Uterus (tissue), 4 donors: Measurements from ENCODE around the gene UVRAG. TPM values are rescaled to one million over a fixed set of nuclear protein-coding genes. Genes with fewer than 3 reads are reported as not detected.

Source experiments
- DNase-seq, 2 donors: peaks; one replicate each; pipeline ENCODE4 v3.0.0-alpha.2; 2019 to 2020
- H3K27ac ChIP-seq, 2 donors: fragments of 200-600 bp; sonication (generic); 1 replicate in 1 of 2; 2 replicates in 1 of 2; pipeline ENCODE4 v1.5.1; 2016 to 2018
- H3K27me3 ChIP-seq, 2 donors: fragments of 200-600 bp; sonication (generic); one replicate each; pipeline ENCODE4 v1.5.1; 2018 to 2019; ENCODE audit warnings: control low read depth in 1 of 2
- H3K36me3 ChIP-seq, 2 donors: fragments of 200-600 bp; sonication (generic); one replicate each; pipeline ENCODE4 v1.5.1; 2019; ENCODE audit warnings: control low read depth in 1 of 2
- H3K4me1 ChIP-seq, 2 donors: fragments of 200-600 bp; sonication (generic); one replicate each; pipeline ENCODE4 v1.5.1; 2018 to 2019; ENCODE audit warnings: control low read depth in 1 of 2
- H3K4me3 ChIP-seq, 2 donors: fragments of 200-600 bp; sonication (generic); 1 replicate in 1 of 2; 2 replicates in 1 of 2; pipeline ENCODE4 v1.5.1; 2018 to 2019; ENCODE audit warnings: mild to moderate bottlenecking in 1 of 2
- H3K9me3 ChIP-seq, 2 donors: fragments of 200-600 bp; sonication (generic); one replicate each; pipeline ENCODE4 v1.5.1; 2019; ENCODE audit warnings: control low read depth in 1 of 2
- POLR2A ChIP-seq, 2 donors: fragments of 450-650 bp; IDR thresholded peaks; one replicate each; pipeline ENCODE4 v1.6.1; 2016; ENCODE audit warnings: antibody characterized with exemption in 2 of 2, mild to moderate bottlenecking in 1 of 2, moderate library complexity in 1 of 2
- intact Hi-C: fragments of 100-400 bp; cut with DNase I; formaldehyde crosslinking; loops from one replicate; pipeline ENCODE4 v1.15.1; 2023; ENCODE audit warnings: low total_unique reads
- total RNA-seq, 4 donors: library from RNA; depleted of rRNA in 3 of 4; stranded (reverse); fragments of >200 nt in 3 of 4; gene quantifications; one replicate each; pipeline versions ENCODE4 v1.1.0 to v1.2.4, GENCODE V29; 2014 to 2023
- TF ChIP-seq, protein P1 (sequence below), 4 experiments: fragments of 200-600 bp in 2 of 4; fragments of 450-650 bp in 2 of 4; sonication (generic) in 2 of 4; IDR thresholded peaks; one replicate each; pipeline ENCODE4 v1.5.1; 2016 to 2019; ENCODE audit warnings: antibody characterized with exemption in 4 of 4, mild to moderate bottlenecking in 2 of 4, moderate library complexity in 1 of 4
- donor health status: DM: yes; HTN: yes; CAD: no.

The UVRAG gene
- total RNA-seq, 4 donors from 2014 or later: 14.9 to 42.9 (median 26.4) TPM

DNA sequence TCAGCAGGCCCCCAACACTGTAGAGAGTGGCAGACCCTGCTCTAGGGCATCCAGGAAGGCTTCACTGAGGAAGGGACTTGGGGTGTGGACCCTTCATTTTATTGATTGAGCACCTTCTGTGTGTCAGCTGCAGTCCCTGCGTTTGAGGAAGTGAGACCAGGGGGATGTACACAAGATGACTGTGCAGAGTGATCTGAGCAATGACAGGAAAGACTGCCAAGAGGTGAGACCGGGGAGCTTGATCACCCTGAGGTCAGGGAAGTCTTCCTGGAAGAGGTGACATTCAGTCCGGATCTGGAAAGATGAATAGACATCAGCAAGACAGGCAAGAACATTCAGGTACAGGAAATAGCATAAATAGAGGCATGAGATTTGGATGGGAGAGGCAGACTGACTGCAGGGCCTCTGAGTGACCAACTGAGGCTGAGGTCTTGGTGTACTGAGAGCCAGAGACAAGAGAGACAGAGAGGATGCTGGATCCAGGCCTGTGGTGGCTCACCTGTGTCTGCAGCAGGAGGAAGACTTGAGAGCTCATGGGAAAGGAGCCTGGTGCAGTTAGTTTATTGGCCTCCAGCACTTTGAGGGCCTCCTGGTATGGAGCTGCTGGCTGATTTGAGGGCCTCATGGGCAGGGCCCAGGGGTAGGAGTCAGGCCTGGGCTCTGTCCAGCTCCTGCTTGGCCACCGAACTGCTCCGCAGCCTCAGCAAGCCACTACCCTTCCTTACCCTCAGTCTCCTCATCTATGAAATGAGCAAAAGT, 41.2 kb upstream of the UVRAG start:
- H3K36me3 ChIP-seq: no peaks in the 10 kb centered on the region
- H3K27ac ChIP-seq: no peak overlapping the region
- TF ChIP-seq POLR2A (IDR thresholded peaks at IDR 0.05): no peak
- TF ChIP-seq, protein P1, sequence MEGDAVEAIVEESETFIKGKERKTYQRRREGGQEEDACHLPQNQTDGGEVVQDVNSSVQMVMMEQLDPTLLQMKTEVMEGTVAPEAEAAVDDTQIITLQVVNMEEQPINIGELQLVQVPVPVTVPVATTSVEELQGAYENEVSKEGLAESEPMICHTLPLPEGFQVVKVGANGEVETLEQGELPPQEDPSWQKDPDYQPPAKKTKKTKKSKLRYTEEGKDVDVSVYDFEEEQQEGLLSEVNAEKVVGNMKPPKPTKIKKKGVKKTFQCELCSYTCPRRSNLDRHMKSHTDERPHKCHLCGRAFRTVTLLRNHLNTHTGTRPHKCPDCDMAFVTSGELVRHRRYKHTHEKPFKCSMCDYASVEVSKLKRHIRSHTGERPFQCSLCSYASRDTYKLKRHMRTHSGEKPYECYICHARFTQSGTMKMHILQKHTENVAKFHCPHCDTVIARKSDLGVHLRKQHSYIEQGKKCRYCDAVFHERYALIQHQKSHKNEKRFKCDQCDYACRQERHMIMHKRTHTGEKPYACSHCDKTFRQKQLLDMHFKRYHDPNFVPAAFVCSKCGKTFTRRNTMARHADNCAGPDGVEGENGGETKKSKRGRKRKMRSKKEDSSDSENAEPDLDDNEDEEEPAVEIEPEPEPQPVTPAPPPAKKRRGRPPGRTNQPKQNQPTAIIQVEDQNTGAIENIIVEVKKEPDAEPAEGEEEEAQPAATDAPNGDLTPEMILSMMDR (IDR thresholded peaks at IDR 0.05): no peak
- no peak overlapping the region for H3K4me3 ChIP-seq
- H3K9me3 ChIP-seq: no peaks in the 10 kb centered on the region
- no peak for DNase-seq
- intact Hi-C loops: no loop called here
- no peaks in the 10 kb centered on the region for H3K27me3 ChIP-seq
- peaks cover 0 to 2% of the 10 kb centered on the region in 2 donors for H3K4me1 ChIP-seq

DNA sequence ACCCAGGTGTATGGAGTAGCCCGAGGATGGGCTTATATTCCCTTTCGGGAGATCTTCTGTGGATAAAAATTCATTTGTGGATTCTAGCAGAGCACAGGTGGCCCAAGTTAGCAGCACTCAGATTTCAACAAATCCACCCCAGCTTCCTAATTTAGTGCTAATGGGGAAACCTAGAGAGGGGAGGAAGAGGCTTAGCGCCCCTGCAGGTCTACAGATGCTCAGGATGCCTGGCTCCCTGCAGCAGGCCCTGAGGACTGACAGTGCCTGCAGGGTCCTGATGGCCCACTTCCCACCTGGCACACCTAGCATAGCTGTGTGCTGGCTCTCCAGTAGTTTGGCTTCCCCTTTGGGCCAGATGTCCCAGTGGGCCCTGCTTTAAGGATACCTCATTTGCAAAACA, 40.0 kb upstream of the UVRAG start:
- intact Hi-C loops: no loop called here
- Histone ChIP-seq H3K27me3 (no peaks in the 10 kb centered on the region), H3K4me1 (no peaks in the 10 kb centered on the region), H3K27ac (no peak overlapping the region), H3K36me3 (no peaks in the 10 kb centered on the region), H3K9me3 (no peaks in the 10 kb centered on the region), H3K4me3 (no peak overlapping the region)
- no peak for DNase-seq
- no peak for TF ChIP-seq POLR2A (IDR thresholded peaks at IDR 0.05)
- TF ChIP-seq, protein P1 (IDR thresholded peaks at IDR 0.05): no peak

GRCh38 chr11:75776546-75776945, 38.5 kb upstream of the UVRAG start:
- no peaks in the 10 kb centered on the region for H3K9me3 ChIP-seq
- H3K27ac ChIP-seq: no peak overlapping the region
- no peaks in the 10 kb centered on the region for H3K36me3 ChIP-seq
- no peaks in the 10 kb centered on the region for H3K4me1 ChIP-seq
- no peak for DNase-seq
- no peaks in the 10 kb centered on the region for H3K27me3 ChIP-seq
- H3K4me3 ChIP-seq: no peak overlapping the region
- intact Hi-C loops: no loop called here
- TF ChIP-seq POLR2A (IDR thresholded peaks at IDR 0.05): no peak
- TF ChIP-seq, protein P1 (IDR thresholded peaks at IDR 0.05): no peak

GRCh38 chr11:75777461-75778110, 37.4 kb upstream of the UVRAG start:
- H3K4me1 ChIP-seq: no peaks in the 10 kb centered on the region
- H3K9me3 ChIP-seq: no peaks in the 10 kb centered on the region
- TF ChIP-seq, protein P1 (IDR thresholded peaks at IDR 0.05): no peak
- no peak for TF ChIP-seq POLR2A (IDR thresholded peaks at IDR 0.05)
- H3K27ac ChIP-seq: no peak overlapping the region
- H3K27me3 ChIP-seq: no peaks in the 10 kb centered on the region
- no peak for DNase-seq
- H3K4me3 ChIP-seq: no peak overlapping the region
- H3K36me3 ChIP-seq: no peaks in the 10 kb centered on the region
- intact Hi-C loops: no loop called here

DNA sequence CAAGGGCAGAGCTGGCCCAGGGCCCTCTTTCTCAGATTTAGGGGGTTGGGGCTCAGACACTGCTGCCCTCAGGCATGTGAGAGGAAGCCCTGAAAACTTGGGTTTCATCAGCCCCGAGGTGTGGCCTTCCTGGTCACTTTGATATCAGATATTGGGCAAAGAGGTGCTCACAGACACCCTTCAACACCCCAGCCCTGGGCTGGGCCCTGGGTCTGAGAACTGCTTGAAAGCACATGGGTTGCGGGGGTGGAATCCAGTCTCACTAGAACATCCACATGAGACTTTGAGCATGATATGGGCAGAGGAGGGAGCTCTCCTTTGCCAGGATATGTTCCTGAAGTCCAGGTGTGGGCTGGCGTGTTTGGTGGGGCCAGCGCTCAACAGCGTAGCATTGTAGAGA, 36.0 kb upstream of the UVRAG start:
- TF ChIP-seq, protein P1 (IDR thresholded peaks at IDR 0.05): no peak
- TF ChIP-seq POLR2A (IDR thresholded peaks at IDR 0.05): no peak
- Histone ChIP-seq H3K4me3 (no peak overlapping the region), H3K9me3 (no peaks in the 10 kb centered on the region), H3K36me3 (no peaks in the 10 kb centered on the region), H3K27ac (no peak overlapping the region), H3K27me3 (no peaks in the 10 kb centered on the region), H3K4me1 (no peaks in the 10 kb centered on the region)
- no peak for DNase-seq
- intact Hi-C loops: no loop called here
